Measurements from ENCODE around the gene VAV2. TPM values are rescaled to one million over a fixed set of nuclear protein-coding genes. Genes with fewer than 3 reads are reported as not detected.

Gene VAV2
- total and polyA plus RNA-seq, 2 experiments from 2014 or later: 8.1 to 28.9 TPM

DNA sequence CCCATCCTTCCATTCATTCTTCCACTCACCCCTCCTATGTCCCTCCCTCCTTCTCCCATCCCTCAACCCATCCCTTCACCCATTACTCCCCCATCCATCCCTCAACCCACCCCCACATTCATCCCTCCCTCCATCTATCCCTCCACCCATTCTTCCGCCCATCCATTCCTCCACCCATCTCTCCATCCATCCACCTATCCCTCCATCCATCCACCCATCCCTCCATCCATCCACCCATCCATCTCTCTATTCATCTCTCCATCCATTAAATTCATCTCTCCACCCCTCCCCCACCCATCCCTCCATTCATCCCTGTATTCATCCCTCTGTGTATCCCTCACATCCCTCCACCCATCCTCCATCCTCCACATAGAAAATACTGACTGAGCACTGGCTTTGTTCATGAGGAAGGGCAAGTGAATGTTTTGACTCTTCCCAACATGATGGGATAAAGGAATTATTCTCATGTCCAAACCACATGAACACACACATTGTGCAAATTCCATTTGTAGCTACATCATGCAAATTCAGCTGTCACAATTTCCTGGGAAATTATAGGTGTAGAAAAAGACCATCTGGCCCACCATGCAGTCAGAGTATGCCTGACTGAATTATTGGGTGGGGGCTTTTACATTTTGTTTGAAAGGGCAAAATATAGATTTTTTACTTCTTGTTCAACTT, 6.9 kb upstream of the VAV2 start (continued):
- TF ChIP-seq, protein P1, sequence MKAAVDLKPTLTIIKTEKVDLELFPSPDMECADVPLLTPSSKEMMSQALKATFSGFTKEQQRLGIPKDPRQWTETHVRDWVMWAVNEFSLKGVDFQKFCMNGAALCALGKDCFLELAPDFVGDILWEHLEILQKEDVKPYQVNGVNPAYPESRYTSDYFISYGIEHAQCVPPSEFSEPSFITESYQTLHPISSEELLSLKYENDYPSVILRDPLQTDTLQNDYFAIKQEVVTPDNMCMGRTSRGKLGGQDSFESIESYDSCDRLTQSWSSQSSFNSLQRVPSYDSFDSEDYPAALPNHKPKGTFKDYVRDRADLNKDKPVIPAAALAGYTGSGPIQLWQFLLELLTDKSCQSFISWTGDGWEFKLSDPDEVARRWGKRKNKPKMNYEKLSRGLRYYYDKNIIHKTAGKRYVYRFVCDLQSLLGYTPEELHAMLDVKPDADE (IDR thresholded peaks at IDR 0.05): no peak
- no peak for TF ChIP-seq STAT1 (IDR thresholded peaks at IDR 0.05; ENCODE audit: unreplicated experiment)
- no peak for TF ChIP-seq CTCF (conservative IDR thresholded peaks at IDR 0.05; ENCODE audit: low read depth in 2 of 2)
- TF ChIP-seq CREB1 (CRISPR knock-in tag; IDR thresholded peaks at IDR 0.05; ENCODE audit: low read depth): no peak

GRCh38 chr9:133997584-133997983, 5.5 kb upstream of the VAV2 start:
- H3K4me3 Mint-ChIP-seq: no peak overlapping the region
- Histone ChIP-seq H3K36me3 (ENCODE audit: insufficient read depth) (no peaks in the 10 kb centered on the region), H3F3A (replicated peaks; ENCODE audit: low read depth) (no peaks in the 10 kb centered on the region), H3K27me3 (ENCODE audit: insufficient read depth) (no peaks in the 10 kb centered on the region), H2AFZ (no peak overlapping the region), H3K9me2 (ENCODE audit: insufficient read depth) (no peaks in the 10 kb centered on the region), H3K4me3 (no peak overlapping the region), H4K20me1 (replicated peaks; ENCODE audit: insufficient read depth) (no peaks in the 10 kb centered on the region; the same call in 1 of the 2 replicates), H3K27ac (ENCODE audit: low read depth) (no peak overlapping the region), H3K4me1 (ENCODE audit: insufficient read depth) (peaks cover 11% of the 10 kb centered on the region; the same call in 1 of the 2 replicates), H3K4me2 (no peak overlapping the region), H3K79me2 (replicated peaks; ENCODE audit: insufficient read depth) (no peaks in the 10 kb centered on the region)
- no peaks in the 10 kb centered on the region for H3K36me3 Mint-ChIP-seq (ENCODE audit: low read depth)
- H3K9me3 Mint-ChIP-seq: peaks cover 5% of the 10 kb centered on the region
- DNase-seq (ENCODE audit: low spot score): no peak
- peaks cover 13% of the 10 kb centered on the region for H3K4me1 Mint-ChIP-seq
- TF ChIP-seq EZH2phosphoT487 (IDR thresholded peaks at IDR 0.05; ENCODE audit: unreplicated experiment): no peak
- no peak for TF ChIP-seq POLR2AphosphoS5 (IDR thresholded peaks at IDR 0.05; ENCODE audit: low read depth)
- TF ChIP-seq ZNF114 (CRISPR knock-in tag; IDR thresholded peaks at IDR 0.05): no peak
- ATAC-seq: no peak
- H3K27ac Mint-ChIP-seq: no peak overlapping the region
- peaks cover 7% of the 10 kb centered on the region for H3K27me3 Mint-ChIP-seq (ENCODE audit: insufficient read depth, low read depth, poor library complexity)

- Histone ChIP-seq H2AFZ (no peak overlapping the region), H3F3A (replicated peaks; ENCODE audit: low read depth) (no peaks in the 10 kb centered on the region), H3K4me2 (no peak overlapping the region), H4K20me1 (replicated peaks; ENCODE audit: insufficient read depth) (no peaks in the 10 kb centered on the region; the same call in 1 of the 2 replicates), H3K4me1 (ENCODE audit: insufficient read depth) (peaks cover 11% of the 10 kb centered on the region; the same call in 1 of the 2 replicates), H3K4me3 (no peak overlapping the region), H3K27ac (ENCODE audit: low read depth) (no peak overlapping the region), H3K79me2 (replicated peaks; ENCODE audit: insufficient read depth) (no peaks in the 10 kb centered on the region), H3K36me3 (ENCODE audit: insufficient read depth) (no peaks in the 10 kb centered on the region), H3K9me2 (ENCODE audit: insufficient read depth) (no peaks in the 10 kb centered on the region), H3K27me3 (ENCODE audit: insufficient read depth) (no peaks in the 10 kb centered on the region)
- no peak overlapping the region for H3K27ac Mint-ChIP-seq
- no peak for DNase-seq (ENCODE audit: low spot score)
- no peak overlapping the region for H3K4me3 Mint-ChIP-seq
- peak; percentile 25 to 41; a peak in 3 of 4 replicates for TF ChIP-seq CTCF (conservative IDR thresholded peaks at IDR 0.05; ENCODE audit: low read depth in 2 of 2)
- no peak for TF ChIP-seq NANOG (IDR thresholded peaks at IDR 0.05; ENCODE audit: borderline replicate concordance)
- peaks cover 7% of the 10 kb centered on the region for H3K27me3 Mint-ChIP-seq (ENCODE audit: insufficient read depth, low read depth, poor library complexity)
- peaks cover 13% of the 10 kb centered on the region for H3K4me1 Mint-ChIP-seq
- no peaks in the 10 kb centered on the region; the same call in 1 of the 3 replicates for H3K9me3 Mint-ChIP-seq
- no peak for ATAC-seq
- H3K36me3 Mint-ChIP-seq (ENCODE audit: low read depth): no peaks in the 10 kb centered on the region
Observed at GRCh38 chr9:133996531-133997520, 4.7 kb upstream of the VAV2 start.

All from GM23338 (cell line).